SK-N-SH (cell line): ENCODE results near the gene ITCH.

Source experiments
- CHD2 ChIP-seq: fragments of 150-350 bp; IDR thresholded peaks from 2 replicates; pipeline ENCODE4 v1.6.1; 2018; ENCODE audit warnings: low read length; ENCODE audit not compliant: partially characterized antibody
- FOXJ3 ChIP-seq: sonication (generic); formaldehyde crosslinking; IDR thresholded peaks from 2 replicates; pipeline ENCODE4 v1.5.1; 2020; ENCODE audit warnings: mild to moderate bottlenecking, missing genetic modification reagents
- NRF1 ChIP-seq: IDR thresholded peaks from 2 replicates; pipeline ENCODE4 v1.6.1; 2012; ENCODE audit warnings: low read depth, mild to moderate bottlenecking, low read length
- POLR2AphosphoS5 ChIP-seq: IDR thresholded peaks from 2 replicates; pipeline ENCODE4 v1.6.1; 2012; ENCODE audit warnings: low read depth, low read length
- RAD21 ChIP-seq: IDR thresholded peaks from 2 replicates; pipeline ENCODE4 v1.6.1; 2012; ENCODE audit warnings: mild to moderate bottlenecking, low read length
- SMC3 ChIP-seq: IDR thresholded peaks from 2 replicates; pipeline ENCODE4 v1.6.1; 2012; ENCODE audit warnings: low read depth, low read length, improper control_type of control experiment
- TCF12 ChIP-seq: IDR thresholded peaks from 2 replicates; pipeline ENCODE4 v1.4.0; 2012
- TF ChIP-seq, protein P1 (sequence below): fragments of 200-600 bp; sonication (generic); IDR thresholded peaks from 2 replicates; pipeline ENCODE4 v1.6.1; 2017; ENCODE audit warnings: antibody characterized with exemption, mild to moderate bottlenecking, moderate library complexity
- TF ChIP-seq, protein P2 (sequence below): fragments of 150-350 bp; IDR thresholded peaks from 2 replicates; pipeline ENCODE4 v1.6.1; 2017; ENCODE audit warnings: antibody characterized with exemption, low read length, low read depth, borderline replicate concordance

DNA sequence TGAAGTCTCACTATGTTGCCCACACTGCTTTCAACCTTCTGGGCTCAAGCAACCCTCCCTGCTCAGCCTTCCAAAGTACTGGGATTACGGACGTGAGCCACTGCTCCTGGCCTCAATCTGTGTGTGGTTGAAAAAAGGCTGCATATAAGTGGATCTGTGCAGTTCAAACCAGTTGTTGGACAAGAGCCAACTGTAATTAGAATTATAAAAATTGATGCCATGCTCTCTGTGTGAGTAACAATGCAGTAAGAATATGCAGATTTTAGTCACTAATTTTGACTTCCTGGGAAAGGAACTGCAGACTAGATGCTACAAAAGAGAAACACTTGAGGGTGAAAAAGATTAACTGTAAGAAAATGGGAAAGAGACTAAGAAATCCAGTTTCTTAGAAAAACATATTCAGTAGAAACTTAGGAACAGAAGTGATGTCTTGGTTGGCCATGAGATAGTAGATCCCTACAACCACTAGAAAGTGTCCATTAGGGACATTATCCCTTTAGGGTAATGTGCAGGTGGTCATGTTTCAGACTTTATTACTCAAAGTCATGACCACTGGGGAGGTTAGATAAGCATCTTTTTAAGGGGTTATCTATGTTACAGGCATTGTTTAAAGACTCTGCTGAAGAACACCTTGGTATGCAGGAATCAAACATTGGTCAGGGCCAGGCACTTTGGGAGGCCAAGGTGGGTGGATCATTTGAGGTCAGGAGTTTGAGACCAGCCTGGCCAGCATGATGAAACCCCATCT lies 26.3 kb downstream of the ITCH start:
- TF ChIP-seq, protein P1, sequence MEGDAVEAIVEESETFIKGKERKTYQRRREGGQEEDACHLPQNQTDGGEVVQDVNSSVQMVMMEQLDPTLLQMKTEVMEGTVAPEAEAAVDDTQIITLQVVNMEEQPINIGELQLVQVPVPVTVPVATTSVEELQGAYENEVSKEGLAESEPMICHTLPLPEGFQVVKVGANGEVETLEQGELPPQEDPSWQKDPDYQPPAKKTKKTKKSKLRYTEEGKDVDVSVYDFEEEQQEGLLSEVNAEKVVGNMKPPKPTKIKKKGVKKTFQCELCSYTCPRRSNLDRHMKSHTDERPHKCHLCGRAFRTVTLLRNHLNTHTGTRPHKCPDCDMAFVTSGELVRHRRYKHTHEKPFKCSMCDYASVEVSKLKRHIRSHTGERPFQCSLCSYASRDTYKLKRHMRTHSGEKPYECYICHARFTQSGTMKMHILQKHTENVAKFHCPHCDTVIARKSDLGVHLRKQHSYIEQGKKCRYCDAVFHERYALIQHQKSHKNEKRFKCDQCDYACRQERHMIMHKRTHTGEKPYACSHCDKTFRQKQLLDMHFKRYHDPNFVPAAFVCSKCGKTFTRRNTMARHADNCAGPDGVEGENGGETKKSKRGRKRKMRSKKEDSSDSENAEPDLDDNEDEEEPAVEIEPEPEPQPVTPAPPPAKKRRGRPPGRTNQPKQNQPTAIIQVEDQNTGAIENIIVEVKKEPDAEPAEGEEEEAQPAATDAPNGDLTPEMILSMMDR: no peak
- TF ChIP-seq NRF1 (no peak), TCF12 (no peak), POLR2AphosphoS5 (no peak), CHD2 (no peak), SMC3 (no peak), RAD21 (no peak), FOXJ3 (no peak)
- TF ChIP-seq, protein P2, sequence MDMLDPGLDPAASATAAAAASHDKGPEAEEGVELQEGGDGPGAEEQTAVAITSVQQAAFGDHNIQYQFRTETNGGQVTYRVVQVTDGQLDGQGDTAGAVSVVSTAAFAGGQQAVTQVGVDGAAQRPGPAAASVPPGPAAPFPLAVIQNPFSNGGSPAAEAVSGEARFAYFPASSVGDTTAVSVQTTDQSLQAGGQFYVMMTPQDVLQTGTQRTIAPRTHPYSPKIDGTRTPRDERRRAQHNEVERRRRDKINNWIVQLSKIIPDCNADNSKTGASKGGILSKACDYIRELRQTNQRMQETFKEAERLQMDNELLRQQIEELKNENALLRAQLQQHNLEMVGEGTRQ: no peak
